ENCODE results near the gene SEPTIN3.

Gene SEPTIN3

GRCh38 chr22:41969110-41969646, at the start of gene SEPTIN3:
Gene SEPTIN3, plus strand, starts transcription at chr22:41969443. Its CDS starts 2,050 bp downstream, at chr22:41971493.
- DNase-seq (ENCODE audit: low read depth): no peak

- DNase-seq (ENCODE audit: low read depth): no peak
Observed at GRCh38 chr22:41920271-41920976, 48.8 kb upstream of the SEPTIN3 start.

- DNase-seq (ENCODE audit: low read depth): no peak
Observed at GRCh38 chr22:41922328-41922727, 46.9 kb upstream of the SEPTIN3 start.

GRCh38 chr22:41922940-41923594, 46.2 kb upstream of the SEPTIN3 start:
- DNase-seq (ENCODE audit: low read depth): no peak

GRCh38 chr22:41923595-41924276, 45.5 kb upstream of the SEPTIN3 start:
- DNase-seq (ENCODE audit: low read depth): no peak

- peak; percentile 60 for DNase-seq (ENCODE audit: low read depth)
Observed at GRCh38 chr22:41925783-41926460, 43.3 kb upstream of the SEPTIN3 start.

- DNase-seq (ENCODE audit: low read depth): no peak
Observed at GRCh38 chr22:41927813-41928212, 41.4 kb upstream of the SEPTIN3 start.

GRCh38 chr22:41928593-41929417, 40.4 kb upstream of the SEPTIN3 start:
- DNase-seq (ENCODE audit: low read depth): no peak

- no peak for DNase-seq (ENCODE audit: low read depth)
Observed at GRCh38 chr22:41929418-41929810, 39.8 kb upstream of the SEPTIN3 start.

- DNase-seq (ENCODE audit: low read depth): no peak
Observed at GRCh38 chr22:41931701-41932269, 37.5 kb upstream of the SEPTIN3 start.

GRCh38 chr22:41932353-41932752, 36.9 kb upstream of the SEPTIN3 start:
- no peak for DNase-seq (ENCODE audit: low read depth)

GRCh38 chr22:41933411-41934177, 35.6 kb upstream of the SEPTIN3 start:
- no peak for DNase-seq (ENCODE audit: low read depth)

GRCh38 chr22:41934284-41935014, 34.8 kb upstream of the SEPTIN3 start:
- no peak for DNase-seq (ENCODE audit: low read depth)

- DNase-seq (ENCODE audit: low read depth): no peak
Observed at GRCh38 chr22:41935015-41935351, 34.3 kb upstream of the SEPTIN3 start.

GRCh38 chr22:41935509-41935908, 33.7 kb upstream of the SEPTIN3 start:
- no peak for DNase-seq (ENCODE audit: low read depth)

- DNase-seq (ENCODE audit: low read depth): no peak
Observed at GRCh38 chr22:41936894-41937169, 32.4 kb upstream of the SEPTIN3 start.

- DNase-seq (ENCODE audit: low read depth): peak; percentile 97
Observed at GRCh38 chr22:41939981-41940831, 29.0 kb upstream of the SEPTIN3 start.

- peak; percentile 65 for DNase-seq (ENCODE audit: low read depth)
Observed at GRCh38 chr22:41940832-41941765, 28.1 kb upstream of the SEPTIN3 start.
